GM13976 (cell line): Measurements from ENCODE around the gene CDKN2C.
"Not testable (repeated sequence)": the region's sequence is repeated elsewhere in the genome, so short reads cannot be mapped to it uniquely, and the experiment has no call there.

ENCODE experiments used
- DNase-seq: peaks from one replicate; pipeline ENCODE4 v3.0.0; 2012; ENCODE audit warnings: low spot score
- in situ Hi-C: fragments of 300-500 bp; cut with MboI; formaldehyde crosslinking; loops from one replicate; pipeline ENCODE4 v1.12.0; 2022; ENCODE audit warnings: low sequenced_read_pairs, mixed read lengths, inconsistent platforms; ENCODE audit not compliant: unreplicated experiment
- TF ChIP-seq, protein P1 (sequence below): IDR thresholded peaks from 2 replicates; pipeline ENCODE4 v1.5.1; 2012; ENCODE audit warnings: borderline replicate concordance, mild to moderate bottlenecking; ENCODE audit not compliant: insufficient read depth; ENCODE audit errors: extremely low read depth, missing control alignments, control extremely low read depth

The CDKN2C gene

DNA sequence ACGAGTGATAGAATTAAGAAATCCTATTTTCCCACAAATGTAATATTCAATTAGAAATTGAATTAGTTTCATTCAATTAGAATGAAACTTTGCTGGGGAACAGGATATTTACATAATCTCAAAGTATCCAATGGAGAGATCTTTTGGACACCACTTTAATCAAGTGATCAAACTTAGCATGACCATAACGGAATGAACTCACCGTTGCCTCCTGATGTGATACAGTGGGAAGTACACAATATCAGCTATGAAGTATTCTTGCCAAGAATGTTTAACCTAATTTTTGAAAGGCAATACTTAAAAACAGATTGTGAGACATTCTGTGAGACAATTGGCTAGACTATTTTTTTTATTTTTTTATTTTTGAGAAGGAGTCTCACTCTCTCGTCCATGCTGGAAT, 16.6 kb downstream of the CDKN2C start:
- in situ Hi-C loops: no loop called here
- DNase-seq: no peak
- TF ChIP-seq, protein P1, sequence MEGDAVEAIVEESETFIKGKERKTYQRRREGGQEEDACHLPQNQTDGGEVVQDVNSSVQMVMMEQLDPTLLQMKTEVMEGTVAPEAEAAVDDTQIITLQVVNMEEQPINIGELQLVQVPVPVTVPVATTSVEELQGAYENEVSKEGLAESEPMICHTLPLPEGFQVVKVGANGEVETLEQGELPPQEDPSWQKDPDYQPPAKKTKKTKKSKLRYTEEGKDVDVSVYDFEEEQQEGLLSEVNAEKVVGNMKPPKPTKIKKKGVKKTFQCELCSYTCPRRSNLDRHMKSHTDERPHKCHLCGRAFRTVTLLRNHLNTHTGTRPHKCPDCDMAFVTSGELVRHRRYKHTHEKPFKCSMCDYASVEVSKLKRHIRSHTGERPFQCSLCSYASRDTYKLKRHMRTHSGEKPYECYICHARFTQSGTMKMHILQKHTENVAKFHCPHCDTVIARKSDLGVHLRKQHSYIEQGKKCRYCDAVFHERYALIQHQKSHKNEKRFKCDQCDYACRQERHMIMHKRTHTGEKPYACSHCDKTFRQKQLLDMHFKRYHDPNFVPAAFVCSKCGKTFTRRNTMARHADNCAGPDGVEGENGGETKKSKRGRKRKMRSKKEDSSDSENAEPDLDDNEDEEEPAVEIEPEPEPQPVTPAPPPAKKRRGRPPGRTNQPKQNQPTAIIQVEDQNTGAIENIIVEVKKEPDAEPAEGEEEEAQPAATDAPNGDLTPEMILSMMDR: no peak

DNA sequence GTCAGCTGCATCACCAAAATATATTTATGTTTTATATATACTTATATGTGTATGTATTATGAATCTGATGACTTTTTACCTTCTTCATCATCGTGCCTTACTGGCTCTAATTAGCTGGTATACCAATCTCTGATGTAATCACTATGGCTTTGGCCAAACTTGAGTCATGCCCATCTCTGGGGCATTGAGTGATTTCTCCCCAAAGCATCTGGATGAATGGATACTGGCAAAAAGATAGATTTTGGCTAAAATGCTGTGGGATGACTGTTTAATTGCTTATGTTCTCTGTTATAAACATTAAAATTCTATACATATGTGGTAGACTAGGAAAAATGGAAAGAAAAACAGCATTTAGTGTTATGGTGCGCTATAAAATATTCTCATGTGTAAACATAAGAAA, 19.6 kb downstream of the CDKN2C start:
- TF ChIP-seq, protein P1: no peak
- no peak for DNase-seq
- in situ Hi-C loops: no loop called here

DNA sequence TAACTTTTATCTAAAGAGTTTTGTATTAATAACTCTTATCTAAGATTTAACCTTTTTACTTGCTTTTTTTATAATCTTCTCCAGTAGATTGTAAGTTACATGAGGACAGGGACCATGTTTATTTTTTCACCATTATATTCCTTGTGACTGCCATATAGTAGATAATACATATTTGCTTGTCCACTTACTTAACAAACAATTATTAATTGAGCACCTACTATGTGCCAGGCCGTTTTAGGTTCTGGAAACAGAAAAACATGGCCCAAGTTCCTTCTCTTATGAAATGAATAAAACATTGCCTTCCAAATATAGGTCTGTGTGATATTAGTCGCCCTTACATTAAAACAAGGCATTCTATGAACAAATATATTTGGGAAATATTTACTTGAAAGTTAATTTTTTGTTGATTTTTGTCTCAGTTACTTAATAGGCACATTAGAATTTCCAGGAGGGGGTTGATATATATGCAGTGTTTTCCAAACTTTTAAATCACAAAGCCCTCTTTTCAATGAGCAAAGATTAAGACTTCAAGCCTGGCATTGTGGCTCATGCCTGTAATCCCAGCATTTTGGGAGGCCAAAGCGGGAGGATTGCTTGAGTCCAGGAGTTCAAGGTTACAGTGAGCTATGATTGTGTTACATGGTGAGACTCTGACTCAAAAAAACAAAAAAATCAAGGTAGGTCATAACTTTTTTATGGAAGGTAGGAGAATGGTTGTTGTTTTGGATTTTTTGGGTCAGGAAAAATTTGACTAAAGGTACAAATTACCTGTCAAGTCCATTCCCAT, 22.7 kb downstream of the CDKN2C start:
- no peak for DNase-seq
- TF ChIP-seq, protein P1: no peak
- in situ Hi-C loops: no loop called here

DNA sequence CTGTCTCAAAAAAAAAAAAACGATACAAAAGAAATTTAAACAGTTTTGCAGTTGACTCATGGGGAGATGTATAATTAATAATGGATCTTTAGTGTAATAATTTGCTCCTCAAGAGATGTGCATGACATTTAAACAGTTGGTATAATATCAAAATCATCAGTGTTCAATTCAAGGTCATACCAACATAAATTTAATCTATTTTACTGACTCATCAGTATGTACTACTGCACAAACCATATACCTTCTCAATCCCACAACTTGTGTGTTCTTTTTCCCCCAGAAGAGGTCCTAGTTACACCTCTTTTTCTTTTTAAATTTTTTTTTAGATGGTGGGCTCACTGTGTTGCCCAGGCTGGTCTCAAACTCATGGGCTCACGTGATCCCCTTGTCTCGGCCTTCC, 23.6 kb downstream of the CDKN2C start:
- in situ Hi-C loops: no loop called here
- TF ChIP-seq, protein P1: no peak
- DNase-seq: no peak

DNA sequence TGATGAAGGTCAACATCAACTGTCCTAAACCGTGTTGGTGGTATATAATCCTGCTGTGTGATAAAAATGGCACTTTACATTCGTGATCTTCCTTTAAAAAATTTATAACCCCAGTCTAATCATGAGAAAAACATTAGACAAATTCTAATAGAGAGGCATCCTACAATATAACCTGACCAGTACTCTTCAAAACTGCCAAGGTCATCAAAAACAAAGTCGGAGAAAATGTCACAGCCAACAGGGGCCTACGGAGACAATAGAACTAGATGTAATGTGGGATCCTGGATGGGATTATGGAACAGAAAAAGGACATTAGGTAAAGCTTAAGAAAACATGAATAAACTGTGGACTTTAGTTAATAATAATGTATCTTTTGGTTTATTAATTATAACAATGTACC, 25.0 kb downstream of the CDKN2C start:
- in situ Hi-C loops: no loop called here
- TF ChIP-seq, protein P1: no peak
- no peak for DNase-seq

DNA sequence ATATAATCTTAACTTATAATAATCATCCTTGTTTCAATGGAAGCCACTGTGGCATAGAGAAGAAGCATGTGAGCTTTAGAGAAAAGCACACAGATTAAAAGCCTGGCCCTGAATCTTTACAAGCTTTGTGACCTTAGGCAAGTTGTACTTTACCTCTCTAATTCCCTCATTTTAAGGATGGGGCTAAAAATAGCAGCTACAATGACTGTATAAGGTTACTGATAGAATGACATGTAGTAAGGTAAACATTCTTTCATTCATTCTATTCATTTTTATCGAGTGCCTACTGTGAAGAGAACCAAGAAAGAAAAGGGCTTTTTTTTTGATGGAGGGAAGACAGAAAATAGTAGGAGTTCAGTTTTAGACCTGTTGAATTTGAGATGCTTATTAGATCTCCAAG, 25.6 kb downstream of the CDKN2C start:
- in situ Hi-C loops: no loop called here
- TF ChIP-seq, protein P1: no peak
- no peak for DNase-seq

DNA sequence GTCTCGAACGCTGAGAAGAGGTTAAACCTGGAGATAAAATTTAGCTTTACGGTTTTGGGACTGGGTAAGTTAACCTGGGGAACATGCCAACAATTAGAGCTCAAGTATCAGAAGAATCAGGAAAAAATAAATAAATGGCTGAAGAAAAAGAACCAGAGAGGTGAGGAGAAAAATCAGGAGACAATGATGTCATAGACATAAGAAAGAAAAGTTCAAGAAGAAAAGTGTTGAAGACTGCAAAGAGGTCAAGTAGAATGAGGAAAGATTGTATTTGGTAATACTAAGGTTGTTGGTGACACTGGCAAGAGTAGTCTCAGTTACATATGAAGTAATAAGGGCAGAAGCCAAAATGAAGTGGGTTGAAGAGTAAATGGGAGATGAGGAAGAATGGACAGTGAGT, 26.0 kb downstream of the CDKN2C start:
- DNase-seq: no peak
- TF ChIP-seq, protein P1: no peak
- in situ Hi-C loops: no loop called here

DNA sequence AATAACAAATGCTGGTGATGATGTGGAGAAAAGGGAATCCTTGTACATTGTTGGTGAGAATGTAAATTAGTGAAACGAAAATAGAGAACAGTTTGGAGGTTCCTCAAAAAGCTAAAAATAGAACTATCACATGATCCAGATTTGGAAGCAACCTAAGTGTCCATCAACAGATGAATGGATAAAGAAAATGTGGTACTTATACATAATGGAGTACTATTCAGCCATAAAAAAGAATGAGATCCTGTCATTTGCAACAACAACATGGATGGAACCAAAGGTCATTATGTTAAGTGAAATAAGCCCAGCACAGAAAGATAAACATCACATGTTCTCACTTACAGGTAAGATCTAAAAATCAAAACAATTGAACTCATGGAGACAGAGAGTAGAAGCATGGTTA, 29.3 kb downstream of the CDKN2C start:
- DNase-seq, in situ Hi-C loops: not testable (repeated sequence)
